Astrocyte of the cerebellum (primary cell): Measurements from ENCODE around the gene BMP5.

Source experiments
- DNase-seq: peaks from one replicate; pipeline ENCODE4 v3.0.0-alpha.2; 2011; ENCODE audit warnings: low read depth
- H3K4me3 ChIP-seq: 2 replicates; pipeline ENCODE4 v1.5.1; 2011; ENCODE audit warnings: mild to moderate bottlenecking, low read depth, low read length, moderate library complexity
- in situ Hi-C: cut with HindIII; loops from 2 replicates; pipeline ENCODE4 v1.10.0; 2017; ENCODE audit warnings: low sequenced_read_pairs
- TF ChIP-seq, protein P1 (sequence below): IDR thresholded peaks from 2 replicates; pipeline ENCODE4 v1.5.1; 2012; ENCODE audit warnings: low read length, low read depth, moderate library complexity, mild to moderate bottlenecking; ENCODE audit errors: missing control alignments

BMP5 gene

DNA sequence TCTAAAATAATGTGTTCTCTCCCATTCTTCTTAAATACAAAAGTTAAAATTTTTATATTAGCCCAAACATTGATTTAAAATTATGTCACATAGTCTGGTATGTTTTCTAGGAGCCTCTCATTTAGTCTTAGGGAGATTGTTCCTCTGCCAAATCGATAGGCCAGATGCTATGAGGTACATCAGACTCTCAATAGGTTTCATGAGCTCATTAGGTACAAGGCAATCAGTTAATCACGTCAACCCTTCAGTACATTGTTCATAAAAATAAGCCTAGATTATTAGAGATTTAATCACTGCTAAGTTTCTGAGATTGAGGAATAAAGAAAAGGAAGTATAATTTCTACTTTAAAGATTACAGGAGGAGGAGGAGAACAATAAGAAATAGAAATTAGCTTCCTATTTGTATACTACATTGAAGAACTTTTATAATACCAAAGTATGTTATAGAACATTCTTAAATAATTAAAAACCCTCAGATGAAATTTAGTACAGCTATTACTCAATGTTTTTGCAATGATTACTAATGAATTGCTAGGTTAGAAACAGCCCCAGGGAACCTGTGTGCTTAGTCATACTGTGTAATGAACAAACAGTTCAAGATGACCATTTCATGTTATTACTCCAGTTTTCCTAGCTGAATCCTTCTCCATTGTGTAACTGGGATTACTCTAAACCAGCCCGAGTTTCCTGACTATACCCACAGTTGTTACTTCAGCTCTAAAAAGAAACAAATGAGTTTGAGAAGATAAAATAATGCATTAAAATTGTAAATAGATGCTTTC lies 117.0 kb downstream of the BMP5 start:
- peak; percentile 77 for DNase-seq
- H3K4me3 ChIP-seq = no peak overlapping the region
- in situ Hi-C loops = no loop called here
- TF ChIP-seq, protein P1, sequence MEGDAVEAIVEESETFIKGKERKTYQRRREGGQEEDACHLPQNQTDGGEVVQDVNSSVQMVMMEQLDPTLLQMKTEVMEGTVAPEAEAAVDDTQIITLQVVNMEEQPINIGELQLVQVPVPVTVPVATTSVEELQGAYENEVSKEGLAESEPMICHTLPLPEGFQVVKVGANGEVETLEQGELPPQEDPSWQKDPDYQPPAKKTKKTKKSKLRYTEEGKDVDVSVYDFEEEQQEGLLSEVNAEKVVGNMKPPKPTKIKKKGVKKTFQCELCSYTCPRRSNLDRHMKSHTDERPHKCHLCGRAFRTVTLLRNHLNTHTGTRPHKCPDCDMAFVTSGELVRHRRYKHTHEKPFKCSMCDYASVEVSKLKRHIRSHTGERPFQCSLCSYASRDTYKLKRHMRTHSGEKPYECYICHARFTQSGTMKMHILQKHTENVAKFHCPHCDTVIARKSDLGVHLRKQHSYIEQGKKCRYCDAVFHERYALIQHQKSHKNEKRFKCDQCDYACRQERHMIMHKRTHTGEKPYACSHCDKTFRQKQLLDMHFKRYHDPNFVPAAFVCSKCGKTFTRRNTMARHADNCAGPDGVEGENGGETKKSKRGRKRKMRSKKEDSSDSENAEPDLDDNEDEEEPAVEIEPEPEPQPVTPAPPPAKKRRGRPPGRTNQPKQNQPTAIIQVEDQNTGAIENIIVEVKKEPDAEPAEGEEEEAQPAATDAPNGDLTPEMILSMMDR = no peak

DNA sequence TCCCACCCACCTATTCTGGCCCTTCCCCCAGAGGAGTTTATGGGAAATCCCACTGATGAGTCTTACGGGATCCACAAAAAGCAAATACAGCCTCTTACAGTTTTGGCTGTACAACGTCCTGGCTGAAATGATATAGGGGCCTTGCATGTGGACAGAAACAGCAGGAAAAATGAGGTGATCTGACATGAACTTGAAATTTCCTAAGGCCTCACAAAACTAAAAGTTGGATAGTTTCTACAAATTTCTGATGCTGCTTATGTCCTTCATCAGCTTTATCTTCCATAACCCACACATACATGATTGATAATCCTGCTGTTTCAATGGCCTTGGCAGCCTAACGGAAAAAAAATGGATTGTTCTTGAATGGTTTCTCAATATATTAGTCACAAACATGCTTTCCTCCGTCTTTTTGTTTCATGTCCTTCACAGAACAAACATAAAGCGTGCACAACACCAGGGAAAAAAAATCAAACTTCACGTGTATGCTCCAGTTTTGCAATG lies 118.8 kb downstream of the BMP5 start:
- TF ChIP-seq, protein P1 = no peak
- in situ Hi-C loops = no loop called here
- H3K4me3 ChIP-seq = no peak overlapping the region
- DNase-seq = no peak

DNA sequence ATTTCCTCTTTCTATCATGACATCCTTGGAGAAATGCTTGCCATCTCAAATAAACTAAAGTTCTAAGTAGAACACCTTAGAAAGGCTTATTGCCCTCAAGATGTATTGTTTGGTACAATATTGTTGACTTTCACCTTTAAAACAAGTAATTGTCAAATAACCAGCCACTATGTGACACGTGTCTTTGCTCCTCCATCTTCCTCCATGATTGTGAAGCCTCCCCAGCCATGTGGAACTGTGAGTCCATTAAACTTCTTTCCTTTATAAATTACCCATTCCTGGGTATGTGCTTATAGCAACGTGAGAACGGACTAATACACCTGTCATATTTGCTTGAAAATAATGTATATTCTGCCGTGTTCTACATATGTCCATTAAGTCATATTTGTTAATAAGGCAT lies 126.5 kb downstream of the BMP5 start:
- no peak overlapping the region for H3K4me3 ChIP-seq
- no peak for DNase-seq
- in situ Hi-C loops = no loop called here
- TF ChIP-seq, protein P1 = no peak

DNA sequence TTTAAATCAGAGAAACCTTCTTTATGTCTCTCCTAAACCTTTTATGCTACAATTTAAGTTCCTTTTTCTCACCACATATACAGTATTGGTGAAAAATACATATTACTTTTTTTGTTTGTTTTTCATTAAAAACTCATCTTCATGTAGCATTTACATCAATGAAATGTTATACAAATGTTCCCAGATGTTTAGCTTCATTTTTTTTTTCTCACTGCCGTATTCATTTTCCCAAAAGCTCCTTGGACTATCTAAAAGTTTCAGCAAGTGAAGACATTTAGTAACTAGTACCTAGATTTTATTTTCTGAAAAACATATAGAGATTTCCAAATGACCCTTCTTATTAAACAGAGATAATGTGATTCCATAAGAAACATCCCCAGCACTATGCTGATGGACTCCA lies 128.9 kb downstream of the BMP5 start:
- DNase-seq = no peak
- in situ Hi-C loops = no loop called here
- H3K4me3 ChIP-seq = no peak overlapping the region
- TF ChIP-seq, protein P1 = no peak

DNA sequence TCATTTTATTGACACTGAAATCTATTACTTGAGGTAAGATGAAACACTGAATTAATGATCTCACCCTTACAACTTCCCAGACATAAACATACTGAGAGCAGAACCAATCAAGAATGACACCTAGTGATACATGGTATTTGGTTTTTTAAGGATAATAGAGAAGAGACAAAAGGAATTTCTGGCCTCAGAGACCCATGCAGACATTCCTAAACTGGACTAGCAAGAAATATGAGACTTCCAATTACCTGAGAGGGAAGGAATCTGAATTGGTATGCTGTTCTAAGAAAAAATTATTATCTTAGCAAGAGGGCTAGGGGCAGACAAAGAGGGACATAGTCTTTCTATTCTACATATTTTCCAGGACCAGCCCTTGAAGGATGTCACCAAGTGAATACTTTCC lies 141.1 kb downstream of the BMP5 start:
- peak; percentile 40 for DNase-seq
- in situ Hi-C loops = no loop called here
- H3K4me3 ChIP-seq = no peak overlapping the region
- TF ChIP-seq, protein P1 = no peak

DNA sequence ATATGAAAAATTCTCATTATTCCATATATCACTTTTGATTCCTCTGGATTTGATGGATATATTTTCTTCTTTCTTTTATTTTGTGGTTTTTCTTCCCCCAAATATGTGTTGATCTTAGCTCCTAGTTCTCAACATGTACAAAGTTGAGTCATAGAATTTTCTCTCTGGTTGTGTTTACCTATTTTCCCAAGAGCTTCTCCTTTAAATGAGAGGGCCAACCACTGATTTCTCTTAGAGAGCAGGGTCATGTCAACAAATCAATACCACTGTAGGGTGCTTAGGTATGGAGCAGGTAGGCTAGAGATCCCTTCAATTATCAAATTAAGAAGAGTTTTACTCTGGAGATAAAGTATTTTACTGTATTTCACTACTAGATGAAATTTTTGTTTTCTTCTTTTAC lies 145.7 kb downstream of the BMP5 start:
- H3K4me3 ChIP-seq = no peak overlapping the region
- TF ChIP-seq, protein P1 = no peak
- in situ Hi-C loops = loop anchor here (10.0 kb wide), 1 partner anchor 465 kb away; no protein-coding TSS in a partner anchor
- no peak for DNase-seq
